GM18951 (cell line): ENCODE data around the gene NDUFB5.
"Not testable (repeated sequence)": the region's sequence is repeated elsewhere in the genome, so short reads cannot be mapped to it uniquely, and the experiment has no call there.

Experiments used
- POLR2A ChIP-seq: IDR thresholded peaks from 4 replicates; pipeline ENCODE4 v1.6.1; 2011; ENCODE audit warnings: mild to moderate bottlenecking; ENCODE audit not compliant: insufficient read length, insufficient read depth; ENCODE audit errors: extremely low read depth
- in situ Hi-C: fragments of 300-500 bp; cut with MboI; formaldehyde crosslinking; loops from one replicate; pipeline ENCODE4 v1.12.0; 2022; ENCODE audit warnings: low sequenced_read_pairs, mixed read lengths, inconsistent platforms; ENCODE audit not compliant: unreplicated experiment

NDUFB5 gene

GRCh38 chr3:179606534-179607085, 2.0 kb downstream of the NDUFB5 start:
- TF ChIP-seq POLR2A, result no peak
- in situ Hi-C loops, result no loop called here

DNA sequence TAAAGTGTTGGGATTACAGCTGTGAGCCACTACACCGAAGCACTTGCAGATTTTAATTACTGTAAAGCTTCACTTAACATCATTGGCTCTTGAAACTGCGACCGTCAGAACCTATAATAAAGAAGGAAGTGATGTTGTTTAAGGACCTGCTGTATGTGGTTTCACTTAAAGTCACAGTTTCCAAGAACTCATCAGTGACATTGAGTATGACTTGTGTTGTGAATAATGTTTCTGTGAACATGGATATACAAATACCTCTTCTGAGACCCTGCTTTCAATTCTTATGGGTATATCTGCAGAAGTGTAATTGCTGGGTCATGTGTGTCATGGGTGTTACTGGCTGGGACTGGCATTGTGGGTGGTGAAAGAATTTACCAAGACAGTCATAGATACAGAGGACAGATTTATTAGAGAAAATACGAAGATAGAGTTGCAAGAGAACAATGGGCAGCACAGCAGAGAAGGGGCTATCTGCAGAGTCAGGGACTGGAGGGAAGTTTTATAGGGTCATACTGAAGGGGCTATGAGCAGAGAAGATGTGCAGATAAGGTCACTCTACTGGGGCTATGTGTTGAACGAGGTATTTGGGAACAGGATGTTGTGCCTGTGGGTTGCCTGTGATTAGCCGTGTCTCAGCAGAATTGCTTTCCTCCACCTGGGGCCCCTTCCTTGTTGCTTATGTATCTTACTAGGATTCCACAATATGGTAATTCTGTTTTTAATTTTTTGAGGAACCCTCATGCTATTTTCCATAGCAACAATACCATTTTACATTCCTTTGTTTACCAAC, 4.5 kb downstream of the NDUFB5 start:
- TF ChIP-seq POLR2A, result no peak
- in situ Hi-C loops, result no loop called here

DNA sequence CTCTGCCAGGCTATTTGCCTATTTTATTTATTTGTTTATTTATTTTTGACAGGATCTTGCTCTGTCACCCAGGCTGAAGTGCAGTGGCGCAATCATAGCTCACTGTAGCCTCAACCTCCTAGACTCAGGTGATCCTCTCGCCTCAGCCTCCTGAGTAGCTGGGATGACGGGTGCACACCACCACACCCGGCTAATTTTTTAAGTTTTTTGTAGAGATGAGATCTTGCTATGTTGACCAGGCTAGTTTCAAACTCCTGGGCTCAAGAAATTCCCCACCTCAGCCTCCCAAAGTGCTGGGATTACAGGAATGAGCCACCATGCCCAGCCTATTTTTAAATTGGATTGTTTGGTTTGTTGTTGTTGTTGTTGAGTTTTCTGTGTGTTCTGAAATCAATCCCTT, 5.5 kb downstream of the NDUFB5 start:
- no peak for TF ChIP-seq POLR2A
- in situ Hi-C loops, result no loop called here

GRCh38 chr3:179613807-179614206, 9.2 kb downstream of the NDUFB5 start:
- no peak for TF ChIP-seq POLR2A
- in situ Hi-C loops, result no loop called here

DNA sequence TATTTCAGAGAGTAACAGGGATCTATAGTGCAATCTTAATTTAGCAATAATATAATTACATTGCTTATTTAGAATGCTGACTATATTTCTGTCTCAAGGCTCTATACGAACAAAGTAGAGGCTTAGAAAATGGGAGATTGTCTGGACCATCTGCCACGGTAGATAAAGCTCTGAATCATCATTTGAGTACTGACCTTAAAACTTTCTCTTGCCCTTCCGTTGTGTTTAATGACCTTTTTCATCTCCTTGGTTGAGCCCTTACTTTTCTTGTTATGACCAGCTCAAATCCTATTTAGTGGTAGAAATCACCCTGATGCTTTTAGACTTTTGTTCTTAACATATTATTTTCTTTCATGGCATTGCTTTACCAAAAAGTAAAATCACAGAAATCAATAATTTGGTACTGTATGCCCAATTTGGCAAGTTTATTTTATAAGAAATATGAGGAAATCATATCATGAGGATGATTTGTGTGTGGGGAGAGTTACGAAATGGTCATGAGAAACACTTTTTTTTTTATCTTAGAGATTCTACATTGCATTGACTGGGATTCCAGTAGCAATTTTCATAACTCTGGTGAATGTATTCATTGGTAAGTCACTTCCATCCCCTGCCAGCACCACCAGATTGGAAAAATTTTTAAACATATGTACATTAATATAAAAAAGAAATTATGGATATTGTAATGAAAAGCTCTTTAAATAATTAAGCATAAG, 11.0 kb downstream of the NDUFB5 start:
- TF ChIP-seq POLR2A, result no peak
- in situ Hi-C loops, result no loop called here

- in situ Hi-C loops, result no loop called here
- no peak for TF ChIP-seq POLR2A
Observed at GRCh38 chr3:179622023-179622422, 17.4 kb downstream of the NDUFB5 start.

DNA sequence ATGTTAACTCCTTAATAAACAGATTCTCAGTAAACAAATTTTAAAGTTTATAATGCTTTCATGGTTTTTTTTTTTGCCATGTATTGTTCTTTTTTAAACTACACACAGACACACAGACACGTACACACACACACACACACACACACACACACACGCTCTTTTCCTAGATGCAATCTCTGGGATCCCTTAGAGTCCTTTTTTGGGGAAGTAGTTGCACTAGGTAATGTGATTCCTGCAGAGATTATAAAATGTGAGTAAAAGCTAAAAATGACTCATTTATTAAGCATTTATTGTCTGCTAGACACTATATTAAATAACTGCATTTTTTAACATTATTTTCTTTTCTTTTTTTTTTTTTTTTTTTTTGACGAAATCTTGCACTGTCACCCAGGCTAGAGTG, 19.9 kb downstream of the NDUFB5 start:
- in situ Hi-C loops, result no loop called here
- no peak for TF ChIP-seq POLR2A

GRCh38 chr3:179630753-179631451, 26.3 kb downstream of the NDUFB5 start:
- no peak for TF ChIP-seq POLR2A
- in situ Hi-C loops, result no loop called here

- TF ChIP-seq POLR2A, result no peak
- in situ Hi-C loops, result no loop called here
Observed at GRCh38 chr3:179640469-179640868, 35.9 kb downstream of the NDUFB5 start.

- in situ Hi-C loops, result no loop called here
Observed at GRCh38 chr3:179642871-179643270, 38.3 kb downstream of the NDUFB5 start.

GRCh38 chr3:179643837-179644236, 39.2 kb downstream of the NDUFB5 start:
- in situ Hi-C loops, result not testable (repeated sequence)

More at GRCh38 chr3:179642871-179643270, 38.3 kb downstream of the NDUFB5 start:
- TF ChIP-seq POLR2A, result no peak

DNA sequence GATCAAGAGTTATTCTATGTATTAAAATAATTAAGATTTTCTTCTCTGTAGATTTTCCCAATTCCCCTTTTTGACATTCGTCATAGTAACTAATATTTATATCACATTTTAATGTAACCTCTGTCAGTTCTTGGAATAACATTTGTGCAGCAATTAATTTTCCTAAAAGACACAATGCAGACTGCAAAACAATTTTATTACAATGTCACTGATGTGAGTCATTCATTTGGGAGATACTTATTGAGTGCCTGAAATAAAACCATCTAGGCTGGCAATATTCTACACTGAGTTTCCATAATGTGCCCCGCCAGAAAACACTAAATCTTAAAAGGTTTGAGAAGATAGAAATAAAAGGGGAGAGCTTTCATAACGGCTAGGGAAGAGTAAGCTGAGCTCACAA, 41.6 kb downstream of the NDUFB5 start:
- no peak for TF ChIP-seq POLR2A
- in situ Hi-C loops, result no loop called here

- in situ Hi-C loops, result no loop called here
- TF ChIP-seq POLR2A, result no peak
Observed at GRCh38 chr3:179651687-179652446, 47.3 kb downstream of the NDUFB5 start.
